ENCODE measurements around the gene CTDSPL. TPM values are rescaled to one million over a fixed set of nuclear protein-coding genes. Genes with fewer than 3 reads are reported as not detected.
"Not testable (repeated sequence)": the region's sequence is repeated elsewhere in the genome, so short reads cannot be mapped to it uniquely, and the experiment has no call there.

The CTDSPL gene
- polyA plus RNA-seq, 5 donors = 103 to 131 (median 107) TPM

GRCh38 chr3:37967260-37967881, 105.7 kb downstream of the CTDSPL start:
- DNase-seq = no peak

- no peak for DNase-seq
Measured at GRCh38 chr3:37968199-37968598, 106.5 kb downstream of the CTDSPL start.

GRCh38 chr3:37968813-37969595, 107.3 kb downstream of the CTDSPL start:
- DNase-seq = no peak

DNA sequence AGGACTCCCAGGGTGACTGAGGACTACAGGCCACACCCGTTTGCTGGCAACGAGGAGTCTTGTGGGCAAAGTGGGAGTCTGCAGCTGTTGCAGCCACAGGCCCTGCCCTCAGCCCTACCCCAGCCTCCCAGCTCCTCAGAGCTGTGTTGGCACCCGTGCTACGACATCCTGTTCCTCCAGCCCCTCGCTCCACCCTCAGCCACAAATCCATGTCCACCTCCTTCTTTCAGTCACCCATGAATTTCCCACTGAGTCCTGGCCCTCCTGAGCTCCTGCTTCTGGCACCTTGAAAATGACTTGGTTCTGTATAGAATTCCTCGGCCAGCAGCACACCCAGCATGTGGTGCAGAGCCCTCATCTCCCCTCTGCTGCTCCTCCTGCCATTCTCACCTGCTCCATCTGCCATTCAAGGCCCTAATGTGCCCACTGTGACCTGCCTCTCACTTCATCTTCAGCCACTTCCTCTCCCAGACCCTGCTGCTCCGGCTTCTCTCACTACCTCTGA, 108.0 kb downstream of the CTDSPL start:
- no peak for DNase-seq

GRCh38 chr3:37970802-37971201, 109.1 kb downstream of the CTDSPL start:
- DNase-seq = no peak

DNA sequence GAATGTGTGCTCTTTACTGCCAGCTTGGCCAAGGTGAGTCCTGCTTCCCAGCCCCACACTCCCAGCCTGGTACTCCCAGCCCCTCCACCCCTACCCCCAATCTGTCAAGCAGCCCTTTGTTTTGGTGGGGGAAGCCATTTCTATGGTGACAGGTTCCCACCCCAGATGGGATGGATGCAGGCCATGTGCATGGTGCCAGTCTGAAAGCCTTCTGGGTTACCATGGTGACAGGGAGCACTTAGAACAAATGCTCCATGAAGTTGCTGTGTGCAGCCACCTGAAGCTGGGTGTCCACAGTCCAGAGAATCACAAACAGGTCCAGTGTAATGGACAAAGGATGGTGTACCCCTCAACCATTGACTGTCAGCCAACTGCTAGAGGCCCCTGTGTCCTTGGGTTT, 109.8 kb downstream of the CTDSPL start:
- no peak for DNase-seq

DNA sequence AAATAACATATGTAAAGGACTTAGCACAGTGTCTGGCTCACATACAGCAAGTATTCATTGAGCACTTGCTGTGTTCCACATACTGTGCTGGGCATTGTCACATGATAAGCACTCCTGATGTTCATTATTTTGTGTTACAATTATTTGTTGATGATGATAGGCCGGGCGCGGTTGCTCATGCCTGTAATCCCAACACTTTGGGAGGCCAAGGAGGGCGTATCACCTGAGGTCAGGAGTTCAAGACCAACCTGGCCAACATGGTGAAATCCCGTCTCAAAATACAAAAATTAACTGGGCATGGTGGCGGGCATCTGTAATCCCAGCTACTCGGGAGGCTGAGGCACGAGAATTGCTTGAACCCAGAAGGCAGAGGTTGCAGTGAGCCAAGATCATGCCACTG, 110.4 kb downstream of the CTDSPL start:
- not testable (repeated sequence) for DNase-seq

- no peak for DNase-seq
Measured at GRCh38 chr3:37973246-37974054, 111.8 kb downstream of the CTDSPL start.

DNA sequence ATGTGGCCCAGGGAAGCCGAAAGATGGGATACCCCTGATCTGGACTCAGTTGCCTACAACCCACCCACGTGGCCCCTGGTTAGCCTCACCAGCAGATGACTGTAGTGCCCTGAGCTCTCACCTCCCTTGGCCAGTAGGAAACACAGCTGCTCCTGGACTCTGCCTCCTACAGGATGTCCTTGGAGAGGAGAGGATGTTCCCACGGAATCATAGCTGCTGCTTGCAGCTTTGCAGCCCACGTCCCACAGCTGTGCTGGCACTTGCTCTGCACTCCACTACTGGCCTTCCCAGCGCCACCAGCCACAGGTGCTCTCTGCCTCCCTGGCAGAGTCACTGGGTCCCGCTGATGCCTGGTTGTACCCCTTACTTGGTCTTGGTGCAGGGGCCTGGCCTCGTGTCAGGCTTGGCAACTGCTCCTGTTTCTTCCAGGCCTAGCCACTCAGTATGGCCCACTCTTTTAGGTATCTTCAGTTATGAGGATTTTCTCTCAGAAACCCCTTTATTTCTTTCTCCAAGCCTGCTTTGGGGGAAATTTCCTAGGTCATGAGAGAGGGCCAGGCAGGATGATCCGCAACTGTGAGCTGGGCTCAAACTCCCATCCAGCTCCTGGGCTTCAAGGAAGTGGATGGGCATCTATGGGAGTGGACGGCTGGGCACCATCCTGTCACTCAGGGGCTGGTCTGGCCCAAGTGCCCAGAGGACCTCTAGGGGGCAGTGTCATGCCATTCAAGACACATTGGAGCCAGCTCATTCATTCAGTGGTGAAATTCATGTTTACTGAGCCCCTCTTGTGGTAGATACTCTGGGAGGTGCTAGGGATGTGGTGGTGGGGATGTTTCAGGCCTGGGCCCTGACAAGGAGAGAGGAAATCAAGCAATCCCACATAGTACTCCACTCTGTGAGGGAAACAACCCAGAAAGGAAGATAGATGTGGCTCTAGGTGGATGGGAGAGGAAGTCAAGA, 112.7 kb downstream of the CTDSPL start:
- DNase-seq = no peak

DNA sequence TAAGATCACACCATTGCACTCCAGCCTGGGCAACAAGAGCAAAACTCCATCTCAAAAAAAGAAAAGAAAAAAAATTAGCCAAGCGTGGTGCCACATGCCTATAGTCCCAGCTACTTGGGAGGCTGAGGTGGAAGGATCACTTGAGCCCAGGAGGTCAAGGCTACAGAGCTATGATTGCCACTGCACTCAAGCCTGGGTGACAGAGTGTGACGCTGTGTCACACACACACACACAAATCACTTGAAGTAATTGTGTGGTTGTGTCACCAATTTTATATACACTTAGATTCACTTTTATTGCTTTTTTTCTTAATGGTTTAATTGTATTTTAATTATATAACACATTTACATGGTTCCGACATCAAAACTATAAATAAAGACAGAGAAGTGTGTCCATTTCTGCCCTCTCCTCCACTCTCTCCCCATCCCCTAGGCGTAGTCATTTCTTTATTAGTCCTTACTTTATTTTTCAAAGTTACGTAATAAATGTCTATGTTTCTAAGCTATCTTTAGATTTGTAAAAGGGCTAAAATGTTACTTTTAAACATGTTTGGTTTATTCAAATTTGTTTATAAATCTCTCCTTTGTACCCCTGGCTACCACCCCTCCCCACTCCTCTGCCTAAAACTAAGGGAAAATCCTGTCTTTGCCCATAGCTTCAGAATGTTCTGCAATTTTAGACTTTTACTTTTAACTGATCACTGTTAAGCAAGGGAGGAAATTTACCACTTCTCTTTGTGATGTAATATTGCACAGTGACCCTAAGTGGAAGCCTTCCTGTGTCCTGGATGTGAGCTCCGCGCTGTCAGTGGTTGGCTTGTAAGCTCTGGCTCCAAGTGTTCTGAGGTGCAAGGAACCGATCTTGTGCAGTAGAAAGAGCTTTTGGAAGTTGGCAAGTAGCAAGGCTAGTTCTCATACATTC, 118.1 kb downstream of the CTDSPL start:
- no peak for DNase-seq

DNA sequence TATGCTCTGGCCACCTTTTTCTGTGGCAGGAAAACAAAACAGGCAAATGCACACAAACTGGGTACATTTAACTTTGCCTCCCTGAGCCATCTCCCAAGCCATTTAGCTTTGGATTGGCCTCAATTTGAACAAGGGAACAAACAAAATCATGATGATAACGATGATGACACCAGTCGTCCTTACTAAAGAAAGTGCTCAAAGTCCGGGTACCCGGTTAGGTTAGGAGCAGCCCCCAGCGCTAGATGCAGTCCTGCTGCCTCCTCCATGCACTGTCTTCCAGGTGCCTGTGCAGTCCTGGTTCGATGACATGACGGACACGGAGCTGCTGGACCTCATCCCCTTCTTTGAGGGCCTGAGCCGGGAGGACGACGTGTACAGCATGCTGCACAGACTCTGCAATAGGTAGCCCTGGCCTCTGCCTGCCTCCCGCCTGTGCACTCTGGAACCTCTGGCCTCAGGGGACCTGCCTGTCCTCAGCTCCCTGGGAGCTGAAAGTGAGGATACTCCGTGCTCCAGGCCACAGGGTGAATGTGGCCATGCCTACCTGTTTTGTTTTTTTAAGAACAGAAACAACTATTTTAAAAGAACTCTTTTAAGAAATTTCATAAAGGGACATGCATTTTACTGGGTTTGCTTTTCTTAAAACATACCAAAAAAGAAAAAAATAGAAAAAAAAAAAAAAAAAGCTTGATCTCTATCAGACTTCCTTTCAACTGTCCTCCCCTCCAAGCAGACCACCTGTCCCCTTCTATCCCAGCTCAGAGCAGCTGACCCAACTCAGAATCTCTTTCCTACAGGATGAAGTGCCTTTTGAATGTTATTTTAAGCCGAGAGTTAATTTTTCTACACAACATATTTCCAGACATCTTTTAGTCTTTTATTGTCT, 119.0 kb downstream of the CTDSPL start:
- DNase-seq = no peak

DNA sequence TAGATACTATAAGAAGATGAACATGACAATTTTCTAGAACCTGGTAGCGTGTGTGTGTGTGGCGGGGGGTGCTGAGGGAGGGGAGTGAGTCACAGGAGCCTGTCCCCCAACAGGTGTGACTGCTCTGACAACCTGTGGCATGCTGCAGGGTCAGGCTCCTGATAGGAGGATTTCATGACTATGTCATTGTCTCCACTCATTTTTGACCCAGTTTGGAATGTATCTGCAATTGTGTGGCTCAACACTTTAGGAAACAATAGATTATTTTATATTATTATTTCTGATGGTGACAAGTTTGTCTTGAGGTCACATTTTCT, 119.6 kb downstream of the CTDSPL start:
- DNase-seq = no peak

- DNase-seq = no peak
Measured at GRCh38 chr3:37982331-37982730, 120.7 kb downstream of the CTDSPL start.

- no peak for DNase-seq
Measured at GRCh38 chr3:37984051-37984450, 122.4 kb downstream of the CTDSPL start.

DNA sequence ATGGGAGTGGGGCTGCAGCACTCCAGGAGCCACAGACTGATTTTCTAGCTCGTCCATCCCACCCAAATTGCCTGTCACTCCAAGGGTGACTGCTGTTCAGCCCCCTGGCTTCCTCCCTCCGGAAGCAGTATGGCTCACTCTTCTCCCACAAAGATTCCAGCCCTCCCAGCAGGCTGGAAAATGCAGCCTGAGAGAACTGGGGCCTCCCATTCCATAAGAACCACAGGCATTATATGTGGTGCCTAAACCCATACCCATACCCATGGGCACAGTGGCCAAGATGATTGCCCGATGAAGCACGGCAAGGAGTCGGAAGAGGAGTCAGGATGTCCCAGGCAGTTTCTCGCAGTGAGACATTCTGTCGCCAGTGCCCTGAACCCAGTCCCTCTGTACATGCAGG, 122.9 kb downstream of the CTDSPL start:
- no peak for DNase-seq

- no peak for DNase-seq
Measured at GRCh38 chr3:37985637-37986320, 124.1 kb downstream of the CTDSPL start.

DNA sequence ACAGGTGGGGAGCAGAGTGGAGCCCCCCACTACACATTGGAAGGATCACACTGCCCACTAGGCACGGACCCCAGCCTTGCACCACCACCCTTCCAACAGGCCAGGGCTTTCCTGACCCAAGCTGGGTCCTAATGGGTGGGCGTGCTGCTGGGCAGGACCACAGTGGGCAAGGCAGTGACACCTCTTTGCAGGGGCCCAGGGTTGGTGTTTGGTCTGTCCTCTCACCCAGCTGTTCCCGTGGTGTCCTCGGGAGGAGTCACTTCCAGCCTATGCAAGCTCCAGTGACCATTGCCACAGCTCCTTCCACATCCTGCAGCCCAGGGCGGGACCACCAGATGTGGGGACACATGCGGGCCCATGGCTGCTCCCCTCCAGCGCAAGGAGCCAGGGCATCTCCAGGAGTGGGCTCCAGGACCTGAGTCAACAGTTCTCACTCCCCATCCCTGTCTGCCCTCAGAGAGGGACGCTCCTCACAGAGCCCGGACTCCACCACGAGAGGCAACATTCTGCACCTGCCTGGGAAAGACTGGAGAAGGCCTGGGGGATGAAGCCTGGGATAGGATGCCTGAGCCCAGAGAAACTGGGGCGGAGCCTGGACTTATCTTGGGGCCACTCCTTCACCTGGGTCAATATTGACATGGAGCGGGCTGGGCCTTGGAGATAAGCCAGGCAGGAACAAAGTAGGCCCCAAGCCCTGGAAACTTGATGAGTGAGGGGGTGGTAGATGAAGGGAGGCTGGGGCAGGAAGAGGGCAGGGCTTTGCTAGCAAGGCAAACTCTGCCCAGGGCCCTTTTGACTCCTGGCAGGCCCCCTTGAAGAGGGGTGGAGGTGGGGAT, 125.0 kb downstream of the CTDSPL start:
- DNase-seq = peak; percentile 77 to 78

- DNase-seq = no peak
Measured at GRCh38 chr3:37987315-37987697, 125.6 kb downstream of the CTDSPL start.

Measured in right lung (tissue), 5 donors.